ENCODE data around the gene RFTN1.
A peak's percentile ranks its signal among the peaks of the same experiment; 100 is the strongest.

The RFTN1 gene

GRCh38 chr3:16528106-16528505 is 14.6 kb upstream of the RFTN1 start:
- DNase-seq: no peak

- no peak for DNase-seq
Measured at GRCh38 chr3:16524196-16524595, 10.7 kb upstream of the RFTN1 start.

GRCh38 chr3:16523778-16524177 is 10.3 kb upstream of the RFTN1 start:
- DNase-seq: no peak

GRCh38 chr3:16522834-16523233 is 9.3 kb upstream of the RFTN1 start:
- no peak for DNase-seq

- no peak for DNase-seq
Measured at GRCh38 chr3:16520970-16521881, 7.7 kb upstream of the RFTN1 start.

- no peak for DNase-seq
Measured at GRCh38 chr3:16520241-16520969, 6.9 kb upstream of the RFTN1 start.

GRCh38 chr3:16516695-16517481 is 3.4 kb upstream of the RFTN1 start:
- peak; percentile 59 for DNase-seq

GRCh38 chr3:16515885-16516420 is 2.5 kb upstream of the RFTN1 start:
- no peak for DNase-seq

GRCh38 chr3:16514755-16515353 is 1.4 kb upstream of the RFTN1 start:
- DNase-seq: no peak

- DNase-seq: no peak
Measured at GRCh38 chr3:16514021-16514700, 662 bp upstream of the RFTN1 start.

GRCh38 chr3:16512435-16513140 is 911 bp downstream of the RFTN1 start:
- no peak for DNase-seq

GRCh38 chr3:16511681-16512434 is 1.6 kb downstream of the RFTN1 start:
- DNase-seq: no peak

GRCh38 chr3:16510620-16511319 is 2.7 kb downstream of the RFTN1 start:
- DNase-seq: no peak

GRCh38 chr3:16509721-16510619 is 3.5 kb downstream of the RFTN1 start:
- no peak for DNase-seq

- DNase-seq: no peak
Measured at GRCh38 chr3:16508591-16508995, 4.9 kb downstream of the RFTN1 start.

GRCh38 chr3:16508243-16508578 is 5.3 kb downstream of the RFTN1 start:
- DNase-seq: peak; percentile 22

- DNase-seq: no peak
Measured at GRCh38 chr3:16507578-16508242, 5.8 kb downstream of the RFTN1 start.

GRCh38 chr3:16506884-16507577 is 6.5 kb downstream of the RFTN1 start:
- no peak for DNase-seq
